GM20000 (cell line): ENCODE data around the gene SYAP1.
"Not testable (repeated sequence)": the region's sequence is repeated elsewhere in the genome, so short reads cannot be mapped to it uniquely, and the experiment has no call there.

ENCODE experiments used
- DNase-seq: peaks from one replicate; pipeline ENCODE4 v3.0.0; 2012; ENCODE audit warnings: low spot score
- TF ChIP-seq, protein P1 (sequence below): IDR thresholded peaks from 2 replicates; pipeline ENCODE4 v1.5.1; 2012; ENCODE audit warnings: mild to moderate bottlenecking, control low read depth; ENCODE audit errors: extremely low read depth, missing control alignments

SYAP1 gene

DNA sequence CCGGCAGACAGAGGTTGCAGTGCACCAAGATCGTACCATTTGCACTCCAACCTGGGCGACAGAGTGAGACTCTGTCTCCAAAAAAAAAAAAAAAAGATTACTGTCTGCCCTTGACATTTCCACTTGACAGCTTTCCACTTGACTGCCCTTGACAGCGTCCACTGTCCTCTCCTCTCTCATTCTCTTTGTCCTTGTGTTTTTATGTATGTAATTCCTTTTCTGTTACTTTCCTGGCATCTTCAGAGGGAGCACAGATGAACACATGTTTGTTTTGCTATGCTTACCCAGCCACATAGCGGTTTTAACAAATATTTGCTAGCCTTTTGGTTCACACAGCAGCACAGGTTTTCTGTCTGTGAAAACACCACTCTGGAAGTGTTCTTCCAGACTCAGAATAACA lies 26.2 kb downstream of the SYAP1 start:
- DNase-seq, result no peak

DNA sequence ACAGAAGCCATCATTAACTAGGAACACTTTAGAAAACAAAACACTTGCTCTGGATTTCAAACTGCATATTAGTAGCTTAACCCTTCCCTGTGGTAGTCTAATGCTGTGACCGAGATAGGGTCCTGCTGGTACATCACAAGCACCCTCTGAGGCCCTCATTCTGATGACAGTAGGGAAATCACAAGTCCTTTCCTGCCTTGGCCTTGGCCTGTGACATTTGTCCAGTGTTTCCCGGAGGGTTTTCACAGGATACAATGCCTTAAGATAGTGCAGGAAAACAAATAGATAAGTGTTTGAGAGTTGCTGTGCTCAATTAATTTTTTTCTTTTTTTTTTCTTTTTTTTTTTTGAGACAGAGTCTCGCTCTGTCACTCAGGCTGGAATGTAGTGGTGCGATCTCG lies 29.0 kb downstream of the SYAP1 start:
- DNase-seq, result no peak

More for the DNA sequence above, 26.2 kb downstream of the SYAP1 start:
- TF ChIP-seq, protein P1, sequence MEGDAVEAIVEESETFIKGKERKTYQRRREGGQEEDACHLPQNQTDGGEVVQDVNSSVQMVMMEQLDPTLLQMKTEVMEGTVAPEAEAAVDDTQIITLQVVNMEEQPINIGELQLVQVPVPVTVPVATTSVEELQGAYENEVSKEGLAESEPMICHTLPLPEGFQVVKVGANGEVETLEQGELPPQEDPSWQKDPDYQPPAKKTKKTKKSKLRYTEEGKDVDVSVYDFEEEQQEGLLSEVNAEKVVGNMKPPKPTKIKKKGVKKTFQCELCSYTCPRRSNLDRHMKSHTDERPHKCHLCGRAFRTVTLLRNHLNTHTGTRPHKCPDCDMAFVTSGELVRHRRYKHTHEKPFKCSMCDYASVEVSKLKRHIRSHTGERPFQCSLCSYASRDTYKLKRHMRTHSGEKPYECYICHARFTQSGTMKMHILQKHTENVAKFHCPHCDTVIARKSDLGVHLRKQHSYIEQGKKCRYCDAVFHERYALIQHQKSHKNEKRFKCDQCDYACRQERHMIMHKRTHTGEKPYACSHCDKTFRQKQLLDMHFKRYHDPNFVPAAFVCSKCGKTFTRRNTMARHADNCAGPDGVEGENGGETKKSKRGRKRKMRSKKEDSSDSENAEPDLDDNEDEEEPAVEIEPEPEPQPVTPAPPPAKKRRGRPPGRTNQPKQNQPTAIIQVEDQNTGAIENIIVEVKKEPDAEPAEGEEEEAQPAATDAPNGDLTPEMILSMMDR, result no peak

DNA sequence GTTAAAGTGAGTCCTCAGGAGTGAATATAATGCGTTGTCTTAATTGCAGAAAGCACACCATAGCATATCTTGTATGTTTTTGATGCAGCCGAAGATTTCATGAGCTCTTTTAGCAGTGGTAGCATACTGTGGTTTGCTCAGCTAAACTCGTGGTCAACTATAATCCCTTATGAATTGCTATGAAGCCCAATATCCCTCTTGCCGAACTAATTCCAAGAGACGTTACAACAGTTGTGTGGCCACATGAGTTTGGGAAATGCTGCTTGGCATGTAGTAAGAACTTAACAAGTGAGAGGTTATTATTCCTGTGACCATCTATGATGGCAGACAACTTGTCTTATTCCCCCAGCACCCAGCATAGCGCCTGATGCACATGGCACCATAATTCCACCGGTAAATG lies 30.7 kb downstream of the SYAP1 start:
- no peak for DNase-seq
- TF ChIP-seq, protein P1, result no peak

More for the DNA sequence above, 29.0 kb downstream of the SYAP1 start:
- TF ChIP-seq, protein P1, result no peak

DNA sequence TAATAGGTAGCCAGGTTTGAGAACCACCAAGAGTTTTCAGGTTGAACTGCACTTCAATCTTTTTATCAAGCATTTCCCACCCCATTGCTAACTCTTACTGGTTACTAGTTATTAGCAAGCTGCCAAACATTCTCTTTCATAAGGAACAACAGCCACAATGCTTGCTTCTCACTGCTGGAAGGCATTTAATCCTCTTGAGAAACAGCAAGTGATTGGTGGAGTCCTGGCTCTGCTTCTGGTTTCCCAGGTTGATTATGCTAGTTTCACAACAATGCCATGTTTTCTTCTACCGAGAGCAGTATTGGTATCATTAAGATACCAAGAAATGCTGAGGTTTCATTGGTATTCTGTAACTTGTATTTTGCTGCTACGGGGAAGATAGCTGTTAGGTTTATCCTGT lies 34.6 kb downstream of the SYAP1 start:
- no peak for DNase-seq
- TF ChIP-seq, protein P1, result no peak

DNA sequence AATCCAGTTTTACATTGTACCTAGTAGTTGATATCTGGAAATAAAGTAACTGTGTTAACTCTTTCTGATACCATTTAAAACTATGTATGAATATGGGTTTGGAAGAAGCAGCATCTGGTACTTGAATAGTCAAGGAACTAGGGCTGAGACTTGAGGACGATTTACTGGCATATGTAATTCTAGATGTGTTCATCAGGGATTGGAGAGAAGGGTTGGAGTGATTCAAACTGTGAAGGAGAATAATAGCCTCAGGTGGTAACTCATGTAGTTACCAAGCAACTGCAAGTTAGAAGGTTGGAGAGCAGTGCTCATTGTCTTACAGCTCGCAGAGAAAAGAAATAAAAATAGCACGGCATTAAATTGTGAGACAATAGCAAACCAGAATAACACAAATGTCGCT lies 37.3 kb downstream of the SYAP1 start:
- DNase-seq, result no peak
- TF ChIP-seq, protein P1, result no peak

DNA sequence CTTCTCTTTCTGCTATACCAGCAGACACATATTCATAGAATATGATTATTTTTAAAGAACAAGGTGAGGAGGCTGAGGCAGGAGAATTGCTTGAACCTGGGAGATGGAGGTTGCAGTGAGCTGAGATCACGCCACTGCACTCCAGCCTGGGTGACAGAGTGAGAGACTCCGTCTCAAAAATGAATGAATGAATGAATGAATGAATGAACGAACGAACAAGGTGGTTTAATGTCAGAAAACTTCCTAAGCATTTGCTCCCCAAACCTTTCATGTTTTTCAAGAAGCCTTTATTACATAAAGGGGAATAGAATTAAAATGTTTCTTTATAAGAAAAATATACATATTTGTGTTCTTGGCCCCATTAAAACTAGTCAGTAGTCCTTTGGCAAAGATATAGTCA lies 42.1 kb downstream of the SYAP1 start:
- not testable (repeated sequence) for DNase-seq

DNA sequence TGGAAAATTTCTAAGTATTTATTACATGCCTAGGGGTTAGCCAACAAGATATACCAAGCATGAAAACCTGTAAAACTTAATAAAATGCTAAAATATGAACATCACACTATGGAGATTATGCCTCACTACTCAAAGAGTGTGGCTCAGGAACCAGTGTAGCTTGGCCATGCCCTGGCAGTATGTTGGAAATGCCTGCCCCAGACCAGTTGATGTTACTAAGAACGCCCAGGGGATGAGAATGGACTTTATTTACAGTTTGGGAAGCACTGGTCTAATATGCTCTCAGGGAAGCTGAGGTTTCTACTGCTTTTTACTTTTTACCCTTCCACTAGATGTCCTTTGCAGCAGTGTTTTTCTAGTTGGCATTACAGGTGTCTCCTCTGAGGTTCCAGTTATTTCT lies 43.2 kb downstream of the SYAP1 start:
- TF ChIP-seq, protein P1, result no peak
- DNase-seq, result no peak

DNA sequence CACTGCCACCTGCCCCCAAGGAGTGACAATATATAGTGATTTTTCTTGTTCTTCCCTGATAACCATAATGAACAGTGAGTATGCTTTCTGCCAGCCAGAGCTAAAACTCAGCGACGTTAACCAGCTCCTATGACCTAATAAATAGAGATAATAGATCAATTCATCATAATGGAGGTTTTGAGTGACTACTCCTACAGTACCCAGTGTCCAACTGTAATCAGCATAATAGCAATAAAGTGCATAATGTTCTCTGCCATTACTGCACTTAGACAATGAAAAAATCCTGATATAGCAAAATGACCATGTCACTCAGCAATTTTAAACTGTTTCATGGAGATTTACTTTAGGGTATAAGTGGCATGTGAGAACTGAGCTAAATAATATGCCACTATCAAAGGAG lies 46.2 kb downstream of the SYAP1 start:
- no peak for DNase-seq
- TF ChIP-seq, protein P1, result no peak
